Stimulated activated CD8-positive, alpha-beta memory T cell treated with anti-CD3 and anti-CD28 coated beads, Interleukin-15, amount 100 ng/mL, for 48 hours (primary cell): ENCODE results near the gene DNLZ.
A peak's percentile ranks its signal among the peaks of the same experiment; 100 is the strongest.

ENCODE experiments used
- DNase-seq, 2 donors: peaks; one replicate each; pipeline ENCODE4 v3.0.0-alpha.2; 2020; ENCODE audit warnings: low read depth in 2 of 2

The DNLZ gene

GRCh38 chr9:136343121-136343883 lies 20.2 kb downstream of the DNLZ start:
- DNase-seq: no peak

- DNase-seq: peak; percentile 52 to 60
These were observed 21.1 kb downstream of the DNLZ start for GRCh38 chr9:136342181-136343120.

- DNase-seq: no peak
These were observed 21.8 kb downstream of the DNLZ start for GRCh38 chr9:136341769-136342168.

GRCh38 chr9:136341042-136341655 lies 22.4 kb downstream of the DNLZ start:
- no peak for DNase-seq

GRCh38 chr9:136340356-136341041 lies 23.0 kb downstream of the DNLZ start:
- DNase-seq: no peak

GRCh38 chr9:136339958-136340310 lies 23.6 kb downstream of the DNLZ start:
- no peak for DNase-seq

- no peak for DNase-seq
These were observed 24.2 kb downstream of the DNLZ start for GRCh38 chr9:136339173-136339957.

GRCh38 chr9:136338511-136338910 lies 25.0 kb downstream of the DNLZ start:
- DNase-seq: no peak

- DNase-seq: no peak
These were observed 25.8 kb downstream of the DNLZ start for GRCh38 chr9:136337416-136338395.

GRCh38 chr9:136336881-136337280 lies 26.7 kb downstream of the DNLZ start:
- DNase-seq: no peak

GRCh38 chr9:136336156-136336870 lies 27.2 kb downstream of the DNLZ start:
- DNase-seq: no peak

- DNase-seq: no peak
These were observed 28.0 kb downstream of the DNLZ start for GRCh38 chr9:136335296-136336155.

GRCh38 chr9:136334541-136334940 lies 29.0 kb downstream of the DNLZ start:
- DNase-seq: no peak

GRCh38 chr9:136333486-136333885 lies 30.1 kb downstream of the DNLZ start:
- DNase-seq: no peak

- no peak for DNase-seq
These were observed 30.5 kb downstream of the DNLZ start for GRCh38 chr9:136333045-136333444.

- DNase-seq: no peak
These were observed 31.0 kb downstream of the DNLZ start for GRCh38 chr9:136332482-136332983.

- no peak for DNase-seq
These were observed 31.7 kb downstream of the DNLZ start for GRCh38 chr9:136331556-136332481.
